Endothelial cell of umbilical vein (primary cell): ENCODE data around the gene GTF3C1. TPM values are rescaled to one million over a fixed set of nuclear protein-coding genes. Genes with fewer than 3 reads are reported as not detected.

Experiments
- BruUV-seq: library from RNA; stranded (reverse); fragments of 400-500 nt; replicated peaks from 2 replicates; lab custom pipeline; 2021; lab: Mats Ljungman, UMichigan
- CTCF ChIA-PET: fragments of 300-600, 350-600 bp; sonication (Branson Sonifier 250); formaldehyde crosslinking; loops from one replicate; lab custom pipeline; 2021; ENCODE audit warnings: antibody characterized with exemption, inconsistent platforms; lab: Charles Lee
- POLR2A ChIA-PET: fragments of 300-600, 350-600 bp; sonication (Branson Sonifier 250); formaldehyde crosslinking; loops from one replicate; lab custom pipeline; 2021; ENCODE audit warnings: antibody characterized with exemption, inconsistent platforms; lab: Charles Lee
- DNase-seq: peaks from one replicate; pipeline ENCODE4 v3.0.0-alpha.2; 2011; ENCODE audit warnings: low read depth, low spot score
- FAIRE-seq: peaks from 2 replicates; lab custom pipeline; 2011; peaks lifted over from hg19 to GRCh38; lab: Jason Lieb, UNC
- H2AFZ ChIP-seq: 2 replicates; pipeline ENCODE4 v1.6.0; 2012; ENCODE audit warnings: low read depth, low read length, control low read depth, inconsistent platforms
- H3K27ac ChIP-seq: 2 replicates; pipeline ENCODE4 v1.5.1; 2011; ENCODE audit warnings: low read depth, mild to moderate bottlenecking, control low read depth, low read length, moderate library complexity; ENCODE audit not compliant: insufficient read depth
- H3K27me3 ChIP-seq, 2 experiments: 2 replicates each; pipeline versions ENCODE4 v1.6.0 to v1.6.1; 2011; ENCODE audit warnings: low read length in 2 of 2, mixed read lengths in 1 of 2; ENCODE audit not compliant: control insufficient read depth in 2 of 2, insufficient read depth in 2 of 2
- H3K36me3 ChIP-seq, 2 experiments: 2 replicates in 1 of 2; 3 replicates in 1 of 2; pipeline ENCODE4 v1.5.1; 2011; ENCODE audit warnings: low read length in 2 of 2, mild to moderate bottlenecking in 1 of 2, moderate library complexity in 1 of 2; ENCODE audit not compliant: control insufficient read depth in 2 of 2, insufficient read depth in 2 of 2; ENCODE audit errors: extremely low read depth in 1 of 2
- H3K4me1 ChIP-seq: 3 replicates; pipeline ENCODE4 v1.5.1; 2011; ENCODE audit warnings: mild to moderate bottlenecking, low read length; ENCODE audit not compliant: control insufficient read depth, insufficient read depth; ENCODE audit errors: extremely low read depth
- H3K4me2 ChIP-seq: 2 replicates; pipeline ENCODE4 v1.6.1; 2011; ENCODE audit warnings: low read length, control low read depth, mixed read lengths; ENCODE audit not compliant: insufficient read depth
- H3K4me3 ChIP-seq, 3 experiments: fragments of 200-600 bp in 1 of 3; sonication (generic), shearing (Covaris generic) in 1 of 3; replicated peaks in 1 of 3; 2 replicates each; pipeline ENCODE4 v1.5.1; 2011 to 2016; ENCODE audit warnings: control low read depth in 3 of 3, low read length in 3 of 3, mild to moderate bottlenecking in 2 of 3, inconsistent platforms in 1 of 3, low read depth in 1 of 3, moderate library complexity in 1 of 3; ENCODE audit not compliant: insufficient read depth in 1 of 3
- H3K79me2 ChIP-seq: 2 replicates; pipeline ENCODE4 v1.6.0; 2012; ENCODE audit warnings: low read length, inconsistent platforms; ENCODE audit not compliant: control insufficient read depth, insufficient read depth
- H3K9ac ChIP-seq: replicated peaks from 2 replicates; pipeline ENCODE3; 2011; ENCODE audit warnings: low read length, control low read depth; ENCODE audit not compliant: insufficient read depth; ENCODE audit errors: extremely low read depth
- H3K9me1 ChIP-seq: replicated peaks from 3 replicates; pipeline ENCODE4 v1.6.0; 2011; ENCODE audit warnings: mild to moderate bottlenecking, low read length; ENCODE audit not compliant: control insufficient read depth, insufficient read depth; ENCODE audit errors: extremely low read depth
- H3K9me3 ChIP-seq: replicated peaks from 2 replicates; pipeline ENCODE4 v1.5.1; 2012; ENCODE audit warnings: low read length, inconsistent platforms; ENCODE audit not compliant: control insufficient read depth, insufficient read depth
- H4K20me1 ChIP-seq: replicated peaks from 2 replicates; pipeline ENCODE3; 2011; ENCODE audit warnings: mild to moderate bottlenecking, low read length; ENCODE audit not compliant: control insufficient read depth, insufficient read depth; ENCODE audit errors: extremely low read depth
- EZH2 ChIP-seq: IDR thresholded peaks from 2 replicates; pipeline ENCODE4 v1.6.1; 2012; ENCODE audit warnings: borderline replicate concordance, low read depth, mild to moderate bottlenecking, moderate library complexity, low read length, inconsistent platforms; ENCODE audit not compliant: severe bottlenecking
- FOS ChIP-seq: IDR thresholded peaks from 2 replicates; pipeline ENCODE4 v1.6.1; 2011; ENCODE audit warnings: mild to moderate bottlenecking, low read length, moderate library complexity, borderline replicate concordance; ENCODE audit not compliant: insufficient read depth
- GATA2 ChIP-seq: IDR thresholded peaks from 2 replicates; pipeline ENCODE4 v1.7.0; 2011; ENCODE audit warnings: low read depth, mild to moderate bottlenecking, moderate library complexity, mixed read lengths, low read length; ENCODE audit not compliant: insufficient read length, insufficient read depth
- JUN ChIP-seq: IDR thresholded peaks from 2 replicates; pipeline ENCODE4 v1.6.1; 2011; ENCODE audit warnings: borderline replicate concordance, low read depth; ENCODE audit not compliant: insufficient read length, insufficient read depth
- MYC ChIP-seq: IDR thresholded peaks from one replicate; pipeline ENCODE4 v1.6.1; 2011; ENCODE audit warnings: mild to moderate bottlenecking, low read depth, low read length
- POLR2A ChIP-seq: IDR thresholded peaks from 2 replicates; pipeline ENCODE4 v1.6.1; 2012; ENCODE audit warnings: low read depth, mild to moderate bottlenecking, control low read depth, low read length
- POLR2AphosphoS5 ChIP-seq: IDR thresholded peaks from 2 replicates; pipeline ENCODE4 v1.6.1; 2012; ENCODE audit warnings: low read depth, mild to moderate bottlenecking, control low read depth, low read length, moderate library complexity; ENCODE audit not compliant: insufficient read depth
- dilution Hi-C: fragments of 300-500 bp; cut with MboI; formaldehyde crosslinking; loops from one replicate; pipeline ENCODE4 v1.15.0; 2019; ENCODE audit warnings: low sequenced_read_pairs; ENCODE audit not compliant: extremely low pct_ligation_motif_present
- intact Hi-C: fragments of 100-400 bp; cut with micrococcal nuclease; formaldehyde crosslinking; loops from one replicate; pipeline ENCODE4 v1.10.0; 2022
- polyA plus RNA-seq, 4 experiments: library from polyadenylated mRNA; depleted of rRNA in 3 of 4; stranded (reverse) in 3 of 4; unstranded in 1 of 4; fragments of >200 nt; gene quantifications; 2 replicates each; pipeline versions ENCODE4 v1.2.1 to v1.2.3, GENCODE V29; 2011 to 2012; ENCODE audit warnings: missing spikeins in 1 of 4
- total RNA-seq: library from RNA; stranded (reverse); gene quantifications from 2 replicates; pipeline ENCODE4 v1.2.3, GENCODE V29; 2021
- TF ChIP-seq, protein P1 (sequence below), 2 donors: IDR thresholded peaks; 1 replicate in 1 of 2; 2 replicates in 1 of 2; pipeline ENCODE4 v1.5.1; 2011; ENCODE audit warnings: low read length in 2 of 2, mild to moderate bottlenecking in 2 of 2, moderate library complexity in 2 of 2, control low read depth in 1 of 2, inconsistent platforms in 1 of 2, low read depth in 1 of 2; ENCODE audit not compliant: insufficient read depth in 1 of 2; ENCODE audit errors: extremely low read depth in 1 of 2
- TF ChIP-seq, protein P2 (sequence below): IDR thresholded peaks from 2 replicates; pipeline ENCODE4 v1.6.1; 2011; ENCODE audit not compliant: insufficient read depth, insufficient read length

GTF3C1 gene
- total and polyA plus RNA-seq, 2 donors (not counting 3 experiments of a cell fraction or from before 2014, with no cell fraction given), result 58.1 to 86.1 TPM

DNA sequence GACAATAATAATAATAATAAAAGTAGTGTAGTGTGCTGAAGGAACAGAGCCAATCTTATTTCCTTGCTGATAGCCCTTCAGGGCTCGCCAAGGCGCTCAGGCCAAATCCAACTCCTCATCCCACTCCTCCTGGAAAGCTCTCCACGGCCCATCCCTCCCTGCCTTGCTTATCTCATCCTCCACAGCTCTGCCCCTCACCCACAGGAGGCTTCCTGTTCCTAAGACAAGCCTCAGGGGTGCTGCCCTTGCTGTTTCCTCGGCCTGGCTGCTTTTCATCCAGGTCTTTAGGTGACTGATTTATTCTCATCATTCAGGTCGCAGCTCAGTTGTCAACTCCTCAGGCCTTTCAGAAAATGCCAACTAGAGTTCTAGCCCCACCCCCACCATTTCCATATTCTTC lies 11.2 kb downstream of the GTF3C1 start:
- dilution Hi-C loops, result no loop called here
- no peak overlapping the region for H3K4me3 ChIP-seq
- no peaks in the 10 kb centered on the region for H3K27me3 ChIP-seq
- no peak for FAIRE-seq
- no peak overlapping the region for H2AFZ ChIP-seq
- no peaks in the 10 kb centered on the region for H3K9me1 ChIP-seq
- H3K9me3 ChIP-seq, result no peaks in the 10 kb centered on the region
- CTCF ChIA-PET, result interaction anchor here (0.9 to 1.5 kb wide), 3 partner anchors 9 to 328 kb away, joined by 3 read pairs; no protein-coding TSS in a partner anchor
- DNase-seq, result peak; percentile 78
- intact Hi-C loops, result no loop called here
- H3K9ac ChIP-seq, result no peak overlapping the region
- TF ChIP-seq GATA2 (no peak), FOS (no peak), MYC (no peak), POLR2AphosphoS5 (peak; percentile 7)
- H4K20me1 ChIP-seq, result no peaks in the 10 kb centered on the region
- BruUV-seq, result no TSS peak
- H3K27ac ChIP-seq, result no peak overlapping the region
- peaks cover 21 to 35% of the 10 kb centered on the region in 2 experiments for H3K36me3 ChIP-seq
- H3K4me1 ChIP-seq, result peaks cover 2% of the 10 kb centered on the region
- POLR2A ChIA-PET, result no interaction called here
- no peak overlapping the region for H3K4me2 ChIP-seq
- H3K79me2 ChIP-seq, result no peaks in the 10 kb centered on the region

DNA sequence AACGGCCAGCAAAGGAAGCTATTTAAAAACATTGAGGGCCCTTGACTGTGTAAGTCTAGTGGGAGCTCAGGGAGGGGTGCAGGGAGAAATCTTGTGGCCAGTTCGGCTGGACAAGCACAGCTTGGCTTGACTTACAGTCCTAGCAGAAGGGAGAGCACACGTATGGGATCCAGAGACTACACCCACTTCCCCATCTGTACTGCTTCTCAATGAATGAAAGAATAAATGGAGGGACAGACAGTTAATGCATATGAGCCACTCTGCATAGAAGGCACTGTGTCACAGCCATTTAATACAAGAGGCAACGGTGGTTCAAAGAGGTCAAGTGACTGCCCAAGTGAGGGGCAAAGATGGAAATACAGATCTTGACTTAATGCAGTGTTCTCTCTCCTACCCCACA lies 15.5 kb downstream of the GTF3C1 start:
- DNase-seq (no peak), FAIRE-seq (no peak)
- H3K27me3 ChIP-seq, result no peaks in the 10 kb centered on the region
- intact Hi-C loops (no loop called here), dilution Hi-C loops (no loop called here)
- H3K4me1 ChIP-seq, result peaks cover 2% of the 10 kb centered on the region
- no peaks in the 10 kb centered on the region for H3K9me1 ChIP-seq
- no peak overlapping the region for H3K27ac ChIP-seq
- H3K9me3 ChIP-seq, result no peaks in the 10 kb centered on the region
- H3K4me3 ChIP-seq, result no peak overlapping the region
- H3K4me2 ChIP-seq, result no peak overlapping the region
- no TSS peak for BruUV-seq
- no peaks in the 10 kb centered on the region for H3K79me2 ChIP-seq
- H3K36me3 ChIP-seq, result peaks cover 21 to 36% of the 10 kb centered on the region in 2 experiments
- TF ChIP-seq MYC (no peak), FOS (no peak), EZH2 (no peak), POLR2AphosphoS5 (no peak), GATA2 (no peak), JUN (no peak), POLR2A (no peak)
- TF ChIP-seq, protein P1, sequence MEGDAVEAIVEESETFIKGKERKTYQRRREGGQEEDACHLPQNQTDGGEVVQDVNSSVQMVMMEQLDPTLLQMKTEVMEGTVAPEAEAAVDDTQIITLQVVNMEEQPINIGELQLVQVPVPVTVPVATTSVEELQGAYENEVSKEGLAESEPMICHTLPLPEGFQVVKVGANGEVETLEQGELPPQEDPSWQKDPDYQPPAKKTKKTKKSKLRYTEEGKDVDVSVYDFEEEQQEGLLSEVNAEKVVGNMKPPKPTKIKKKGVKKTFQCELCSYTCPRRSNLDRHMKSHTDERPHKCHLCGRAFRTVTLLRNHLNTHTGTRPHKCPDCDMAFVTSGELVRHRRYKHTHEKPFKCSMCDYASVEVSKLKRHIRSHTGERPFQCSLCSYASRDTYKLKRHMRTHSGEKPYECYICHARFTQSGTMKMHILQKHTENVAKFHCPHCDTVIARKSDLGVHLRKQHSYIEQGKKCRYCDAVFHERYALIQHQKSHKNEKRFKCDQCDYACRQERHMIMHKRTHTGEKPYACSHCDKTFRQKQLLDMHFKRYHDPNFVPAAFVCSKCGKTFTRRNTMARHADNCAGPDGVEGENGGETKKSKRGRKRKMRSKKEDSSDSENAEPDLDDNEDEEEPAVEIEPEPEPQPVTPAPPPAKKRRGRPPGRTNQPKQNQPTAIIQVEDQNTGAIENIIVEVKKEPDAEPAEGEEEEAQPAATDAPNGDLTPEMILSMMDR (IDR thresholded peaks at IDR 0.05; ENCODE audit: extremely low read depth in 1 of 2, insufficient read depth in 1 of 2, low read depth in 1 of 2, low read length in 2 of 2), result no peak
- TF ChIP-seq, protein P2, sequence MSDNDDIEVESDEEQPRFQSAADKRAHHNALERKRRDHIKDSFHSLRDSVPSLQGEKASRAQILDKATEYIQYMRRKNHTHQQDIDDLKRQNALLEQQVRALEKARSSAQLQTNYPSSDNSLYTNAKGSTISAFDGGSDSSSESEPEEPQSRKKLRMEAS, result no peak
- POLR2A ChIA-PET, result no interaction called here
- H4K20me1 ChIP-seq, result no peaks in the 10 kb centered on the region
- H2AFZ ChIP-seq, result no peak overlapping the region
- CTCF ChIA-PET, result interaction anchor here (0.7 kb wide), 1 partner anchor 17 kb away, joined by 3 read pairs; no protein-coding TSS in a partner anchor
- no peak overlapping the region for H3K9ac ChIP-seq
